Measurements from ENCODE around the gene PARN. TPM values are rescaled to one million over a fixed set of nuclear protein-coding genes. Genes with fewer than 3 reads are reported as not detected.

PARN gene
- total RNA-seq, 4 donors from 2014 or later = 34.1 to 50.0 (median 40.3) TPM

DNA sequence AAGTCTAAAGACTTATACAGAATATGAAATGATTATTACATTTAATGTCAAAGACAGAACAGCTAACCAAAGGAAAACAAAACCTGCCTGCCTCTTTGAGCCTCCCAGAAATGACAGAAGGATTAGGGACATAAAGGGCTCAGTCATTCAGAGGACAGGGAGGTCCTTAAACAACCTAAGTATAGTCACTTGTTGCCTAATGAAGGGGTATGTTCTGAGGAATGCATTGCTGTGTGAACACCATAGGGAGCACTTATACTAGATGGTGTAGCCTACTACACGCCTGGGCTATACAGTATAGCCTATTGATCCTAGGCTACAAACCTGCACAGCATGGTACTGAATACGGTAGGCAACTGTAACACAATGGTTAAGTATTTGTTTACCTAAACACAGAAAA, 106.4 kb downstream of the PARN start:
- Histone ChIP-seq H3K4me1 (no peaks in the 10 kb centered on the region), H3K27ac (no peak overlapping the region), H3K9me3 (no peaks in the 10 kb centered on the region), H3K27me3 (no peaks in the 10 kb centered on the region), H3K4me3 (no peak overlapping the region), H3K36me3 (no peaks in the 10 kb centered on the region)
- no peak for DNase-seq
- no peak for TF ChIP-seq CTCF (IDR thresholded peaks at IDR 0.05)
- TF ChIP-seq POLR2A (IDR thresholded peaks at IDR 0.05) = no peak
- intact Hi-C loops (cut with DNase I; ENCODE audit: low total_unique reads) = no loop called here

DNA sequence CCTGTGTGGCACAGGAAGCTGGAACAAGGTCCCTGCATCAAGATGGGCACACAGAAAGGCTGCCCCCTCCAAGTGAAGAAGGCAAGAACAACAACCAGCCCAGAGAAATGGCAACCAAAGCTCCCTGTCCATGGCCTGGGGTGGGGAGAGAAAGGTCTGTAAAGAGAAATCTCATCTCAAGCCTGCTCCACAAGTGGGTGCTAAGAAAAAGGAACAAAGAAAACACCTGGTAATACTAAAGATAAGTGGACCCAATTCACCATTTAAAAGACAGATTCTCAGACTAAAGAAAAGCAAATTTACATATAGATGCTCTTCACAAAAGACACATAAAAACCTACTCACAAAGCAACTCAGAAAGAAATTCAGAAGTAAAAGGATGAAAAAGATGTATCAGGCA, 107.4 kb downstream of the PARN start:
- H3K4me3 ChIP-seq = no peak overlapping the region
- intact Hi-C loops (cut with DNase I; ENCODE audit: low total_unique reads) = no loop called here
- no peak overlapping the region for H3K27ac ChIP-seq
- H3K27me3 ChIP-seq = no peaks in the 10 kb centered on the region
- DNase-seq = no peak
- no peaks in the 10 kb centered on the region for H3K36me3 ChIP-seq
- no peaks in the 10 kb centered on the region for H3K9me3 ChIP-seq
- H3K4me1 ChIP-seq = no peaks in the 10 kb centered on the region
- TF ChIP-seq CTCF (IDR thresholded peaks at IDR 0.05) = no peak
- no peak for TF ChIP-seq POLR2A (IDR thresholded peaks at IDR 0.05)

- intact Hi-C loops (cut with DNase I; ENCODE audit: low total_unique reads) = no loop called here
- H3K36me3 ChIP-seq = no peaks in the 10 kb centered on the region
- TF ChIP-seq POLR2A (IDR thresholded peaks at IDR 0.05) (no peak), CTCF (IDR thresholded peaks at IDR 0.05) (no peak)
- H3K27me3 ChIP-seq = no peaks in the 10 kb centered on the region
- no peak overlapping the region for H3K4me3 ChIP-seq
- no peaks in the 10 kb centered on the region for H3K4me1 ChIP-seq
- no peak overlapping the region for H3K27ac ChIP-seq
- no peaks in the 10 kb centered on the region for H3K9me3 ChIP-seq
- no peak for DNase-seq
These were observed 109.3 kb downstream of the PARN start for GRCh38 chr16:14520753-14521152.

GRCh38 chr16:14514967-14515366, 115.1 kb downstream of the PARN start:
- Histone ChIP-seq H3K4me1 (no peaks in the 10 kb centered on the region), H3K4me3 (no peak overlapping the region)
- no peak for TF ChIP-seq CTCF (IDR thresholded peaks at IDR 0.05)
- no peak for TF ChIP-seq POLR2A (IDR thresholded peaks at IDR 0.05)

DNA sequence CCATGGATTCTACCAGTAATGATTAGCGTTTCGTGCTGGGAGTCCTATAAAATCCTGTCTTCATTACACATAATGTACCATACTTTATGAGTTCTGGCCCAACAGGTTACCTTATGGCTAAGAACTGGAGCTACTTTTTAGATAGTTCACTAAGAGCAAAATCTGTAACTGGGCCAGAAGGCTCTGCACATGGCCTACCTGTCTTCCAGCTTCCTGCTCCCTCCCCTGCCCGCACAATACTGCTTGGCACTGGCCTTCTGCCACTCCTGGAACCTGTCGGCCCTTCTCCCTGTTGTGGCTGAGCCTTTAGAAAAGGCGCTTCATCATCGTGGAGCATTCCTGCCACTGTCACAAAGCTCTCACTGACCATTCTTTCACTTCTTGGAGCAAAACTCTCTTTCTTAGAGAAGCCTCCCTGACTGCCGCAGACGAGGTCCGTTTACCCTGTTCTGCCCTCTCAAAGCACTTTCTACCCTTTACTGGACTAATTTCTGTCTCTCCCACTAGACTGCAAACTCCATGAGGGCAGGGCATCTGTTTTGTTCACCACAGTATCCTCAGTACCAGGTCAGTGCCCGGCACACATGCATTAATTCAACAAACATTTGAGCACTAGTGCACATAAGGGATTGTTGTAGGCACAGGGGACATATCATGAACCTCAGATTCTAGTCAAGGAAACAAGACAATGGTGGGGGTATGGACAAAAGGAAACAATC, 116.5 kb downstream of the PARN start:
- no peaks in the 10 kb centered on the region for H3K4me1 ChIP-seq
- H3K4me3 ChIP-seq = no peak overlapping the region
- intact Hi-C loops (cut with DNase I; ENCODE audit: low total_unique reads) = no loop called here
- no peak for DNase-seq
- TF ChIP-seq POLR2A (IDR thresholded peaks at IDR 0.05) = no peak
- no peak for TF ChIP-seq CTCF (IDR thresholded peaks at IDR 0.05)
- no peak overlapping the region for H3K27ac ChIP-seq
- no peaks in the 10 kb centered on the region for H3K9me3 ChIP-seq
- no peaks in the 10 kb centered on the region for H3K27me3 ChIP-seq
- no peaks in the 10 kb centered on the region for H3K36me3 ChIP-seq

More at GRCh38 chr16:14514967-14515366, 115.1 kb downstream of the PARN start:
- intact Hi-C loops (cut with DNase I; ENCODE audit: low total_unique reads) = no loop called here
- no peak for DNase-seq
- no peaks in the 10 kb centered on the region for H3K36me3 ChIP-seq
- no peak overlapping the region for H3K27ac ChIP-seq
- H3K9me3 ChIP-seq = no peaks in the 10 kb centered on the region
- H3K27me3 ChIP-seq = no peaks in the 10 kb centered on the region
